Cardiac septum (tissue), 1 donor: ENCODE results near the gene SLC7A14. TPM values are rescaled to one million over a fixed set of nuclear protein-coding genes. Genes with fewer than 3 reads are reported as not detected.

Source experiments
- DNase-seq: peaks from one replicate; pipeline ENCODE4 v3.0.0-alpha.2; 2020; ENCODE audit warnings: low spot score
- intact Hi-C: fragments of 100-400 bp; cut with DNase I; formaldehyde crosslinking; loops from one replicate; pipeline ENCODE4 v1.14.0; 2022
- total RNA-seq: library from RNA; stranded (reverse); fragmentation: NEBNext Ultra II Directional; extraction: Animal tissue kit (Norgen Biotek cat#: 25700); gene quantifications from one replicate; pipeline ENCODE4 v1.2.1, GENCODE V29; 2021
- donor health status: DM: no; HTN: no; CAD: no.

Gene SLC7A14
- total RNA-seq, 1 donor from 2014 or later: not detected

GRCh38 chr3:170442947-170443346, 142.9 kb downstream of the SLC7A14 start:
- intact Hi-C loops: no loop called here
- DNase-seq: no peak

GRCh38 chr3:170441412-170441811, 144.5 kb downstream of the SLC7A14 start:
- intact Hi-C loops: no loop called here
- no peak for DNase-seq

GRCh38 chr3:170440344-170440743, 145.5 kb downstream of the SLC7A14 start:
- intact Hi-C loops: no loop called here
- DNase-seq: no peak

- intact Hi-C loops: no loop called here
- no peak for DNase-seq
Measured at GRCh38 chr3:170438836-170439235, 147.0 kb downstream of the SLC7A14 start.

GRCh38 chr3:170437696-170438407, 148.0 kb downstream of the SLC7A14 start:
- no peak for DNase-seq
- intact Hi-C loops: no loop called here

- intact Hi-C loops: no loop called here
- no peak for DNase-seq
Measured at GRCh38 chr3:170437176-170437575, 148.7 kb downstream of the SLC7A14 start.

- intact Hi-C loops: no loop called here
- DNase-seq: no peak
Measured at GRCh38 chr3:170436697-170437096, 149.2 kb downstream of the SLC7A14 start.

GRCh38 chr3:170432416-170432815, 153.5 kb downstream of the SLC7A14 start:
- no peak for DNase-seq
- intact Hi-C loops: no loop called here

- intact Hi-C loops: no loop called here
- DNase-seq: no peak
Measured at GRCh38 chr3:170431054-170431453, 154.8 kb downstream of the SLC7A14 start.

- intact Hi-C loops: no loop called here
- DNase-seq: no peak
Measured at GRCh38 chr3:170429050-170429449, 156.8 kb downstream of the SLC7A14 start.

- no peak for DNase-seq
- intact Hi-C loops: no loop called here
Measured at GRCh38 chr3:170428095-170428494, 157.8 kb downstream of the SLC7A14 start.

- intact Hi-C loops: no loop called here
- no peak for DNase-seq
Measured at GRCh38 chr3:170426240-170426797, 159.6 kb downstream of the SLC7A14 start.

- intact Hi-C loops: no loop called here
- DNase-seq: no peak
Measured at GRCh38 chr3:170425491-170426239, 160.2 kb downstream of the SLC7A14 start.

- no peak for DNase-seq
- intact Hi-C loops: no loop called here
Measured at GRCh38 chr3:170424879-170425278, 161.0 kb downstream of the SLC7A14 start.

- DNase-seq: no peak
- intact Hi-C loops: no loop called here
Measured at GRCh38 chr3:170423001-170423615, 162.8 kb downstream of the SLC7A14 start.

GRCh38 chr3:170421758-170422157, 164.1 kb downstream of the SLC7A14 start:
- intact Hi-C loops: no loop called here

GRCh38 chr3:170421111-170421641, 164.7 kb downstream of the SLC7A14 start:
- intact Hi-C loops: no loop called here
- no peak for DNase-seq

More at GRCh38 chr3:170421758-170422157, 164.1 kb downstream of the SLC7A14 start:
- DNase-seq: no peak

GRCh38 chr3:170420307-170420821, 165.5 kb downstream of the SLC7A14 start:
- DNase-seq: no peak
- intact Hi-C loops: no loop called here

- no peak for DNase-seq
- intact Hi-C loops: no loop called here
Measured at GRCh38 chr3:170419557-170420087, 166.3 kb downstream of the SLC7A14 start.
